CD4-positive, alpha-beta T cell treated with Interleukin-6 for 4 hours (primary cell): Measurements from ENCODE around the gene RBM20.
"Not testable (repeated sequence)": the region's sequence is repeated elsewhere in the genome, so short reads cannot be mapped to it uniquely, and the experiment has no call there.

Experiments used
- DNase-seq: peaks from one replicate; pipeline ENCODE4 v3.0.0-alpha.2; 2020; ENCODE audit warnings: mixed read lengths

Gene RBM20

DNA sequence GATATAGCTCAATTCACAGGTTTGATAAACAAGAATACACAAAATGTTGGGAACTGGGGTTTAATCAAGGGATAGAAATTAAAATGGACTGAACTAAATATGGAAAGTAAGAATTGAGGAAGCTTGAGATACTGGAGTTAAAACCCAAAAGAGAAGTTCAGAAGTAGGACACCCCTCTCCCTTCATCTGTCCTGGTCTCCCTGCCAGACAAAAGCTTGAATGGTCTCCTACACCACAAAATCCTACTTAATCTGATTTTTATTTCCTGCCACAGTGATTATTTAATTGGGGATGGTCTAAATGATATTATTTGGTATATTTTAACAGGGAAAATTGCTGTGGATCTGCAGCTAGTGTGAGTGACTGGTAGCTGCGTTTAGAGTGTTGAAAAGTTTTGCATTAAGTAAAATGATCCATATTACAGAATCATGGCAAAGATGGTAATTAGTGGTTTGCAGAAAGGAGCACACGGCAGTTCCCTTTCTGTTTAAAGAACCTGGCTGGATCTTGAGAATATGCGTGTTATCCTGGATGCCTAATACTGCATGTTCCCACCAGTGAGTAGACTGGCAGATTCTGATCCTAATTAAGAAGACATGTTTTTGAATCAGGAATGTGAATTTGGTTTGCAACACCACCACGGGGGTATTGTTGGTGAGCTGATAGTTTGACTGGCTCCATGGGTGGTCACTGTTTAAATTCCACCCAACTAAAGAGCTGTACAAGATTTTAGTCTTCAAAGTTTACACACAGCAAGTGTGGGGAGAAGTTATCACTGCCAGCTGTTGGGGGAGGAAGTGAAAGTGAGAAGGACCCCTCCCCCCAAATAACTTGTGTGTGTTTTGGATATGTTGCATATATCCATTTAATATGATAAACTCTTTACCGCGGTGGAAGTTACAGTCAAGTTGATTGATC lies 5.5 kb downstream of the RBM20 start:
- no peak for DNase-seq

- DNase-seq, result no peak
These were observed 6.1 kb downstream of the RBM20 start for GRCh38 chr10:110650265-110650668.

DNA sequence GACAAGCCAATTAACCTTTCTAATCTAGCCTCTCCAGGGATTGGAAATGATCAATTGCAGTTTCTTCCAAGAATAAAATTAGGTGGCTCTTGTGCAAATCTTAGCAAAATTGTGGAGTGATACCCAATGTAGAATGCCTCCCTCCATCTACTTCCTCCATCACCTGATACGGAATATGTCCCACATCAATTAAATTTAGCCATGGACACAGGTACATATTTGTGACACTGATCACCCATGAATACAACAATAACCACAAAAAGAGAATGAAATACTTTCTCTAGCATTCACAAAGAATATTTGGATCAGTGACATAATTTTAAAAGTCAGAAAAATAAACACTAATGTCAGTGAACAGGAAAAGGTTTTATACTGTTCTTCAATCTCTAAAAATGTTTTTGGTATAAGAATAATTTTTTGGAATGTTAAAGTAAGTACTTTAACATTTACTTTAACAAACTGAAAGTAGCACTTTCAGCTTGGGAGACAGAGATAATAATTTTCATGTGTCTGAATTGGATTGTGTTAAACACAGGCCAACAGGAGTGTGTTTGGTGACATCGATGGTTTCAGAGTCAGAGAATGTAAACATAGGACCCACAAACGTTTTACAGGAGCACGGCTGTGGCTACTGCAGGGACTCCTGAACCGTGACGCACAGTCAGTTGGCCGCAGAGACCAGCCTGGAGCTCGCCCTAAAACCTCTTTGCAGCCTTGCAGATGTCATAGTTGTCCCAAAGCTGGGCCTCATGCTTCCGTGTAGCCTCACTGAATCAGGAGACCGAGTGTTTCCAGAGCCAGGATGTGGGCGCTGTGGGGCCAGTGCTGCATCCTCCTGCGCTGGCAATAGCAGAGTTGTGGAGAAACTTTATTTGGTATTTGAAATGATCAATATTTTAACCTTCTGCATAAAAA lies 7.2 kb downstream of the RBM20 start:
- peak; percentile 16 for DNase-seq

DNA sequence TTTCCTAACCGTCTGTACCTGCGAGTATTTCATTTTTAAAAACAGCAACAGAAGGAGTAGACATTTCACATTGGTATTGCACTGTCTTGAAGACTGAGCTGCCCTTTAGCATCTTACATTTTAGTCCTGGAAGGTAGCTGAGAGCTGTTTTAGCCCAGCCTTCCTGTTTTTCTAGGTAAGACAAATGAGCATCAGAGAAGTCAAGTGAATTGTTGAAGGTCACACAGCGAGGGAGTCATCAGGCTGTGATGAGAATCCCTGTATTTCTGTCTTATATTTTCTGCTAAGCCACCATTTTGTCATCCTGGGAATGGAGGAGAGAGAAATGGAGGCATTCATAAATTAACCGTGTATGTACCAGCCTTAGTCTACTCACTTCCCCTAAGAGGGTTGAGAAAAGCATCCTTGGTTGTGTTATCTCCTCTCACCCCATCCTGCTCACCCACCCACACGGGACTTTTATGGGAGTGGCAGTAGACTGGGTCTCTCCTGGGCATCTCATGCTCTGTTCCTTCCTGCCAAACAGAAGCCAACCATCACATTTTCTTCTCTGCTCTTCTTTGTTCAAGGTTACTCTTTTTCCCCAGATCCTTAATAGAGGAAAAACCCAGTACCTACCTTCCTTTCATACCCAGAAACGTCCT lies 8.5 kb downstream of the RBM20 start:
- DNase-seq, result no peak

DNA sequence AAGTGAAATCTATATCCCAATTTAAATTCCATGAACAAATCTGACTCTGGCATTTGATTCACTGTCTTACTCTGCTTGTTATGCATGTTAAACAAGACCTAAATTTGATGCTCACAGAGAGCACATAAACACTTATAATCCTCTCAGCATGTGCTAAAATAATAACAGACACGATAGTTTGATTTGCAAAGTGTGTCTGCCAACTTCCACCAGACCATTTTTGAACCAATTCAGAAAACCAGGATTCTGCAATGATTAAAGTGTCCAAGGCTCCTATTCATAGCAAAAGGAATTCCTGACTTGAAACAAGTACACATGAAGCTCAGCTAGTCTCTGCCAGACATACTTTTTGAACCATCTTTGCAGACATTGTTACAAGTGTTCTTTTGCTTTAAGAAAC lies 11.2 kb downstream of the RBM20 start:
- DNase-seq, result no peak

DNA sequence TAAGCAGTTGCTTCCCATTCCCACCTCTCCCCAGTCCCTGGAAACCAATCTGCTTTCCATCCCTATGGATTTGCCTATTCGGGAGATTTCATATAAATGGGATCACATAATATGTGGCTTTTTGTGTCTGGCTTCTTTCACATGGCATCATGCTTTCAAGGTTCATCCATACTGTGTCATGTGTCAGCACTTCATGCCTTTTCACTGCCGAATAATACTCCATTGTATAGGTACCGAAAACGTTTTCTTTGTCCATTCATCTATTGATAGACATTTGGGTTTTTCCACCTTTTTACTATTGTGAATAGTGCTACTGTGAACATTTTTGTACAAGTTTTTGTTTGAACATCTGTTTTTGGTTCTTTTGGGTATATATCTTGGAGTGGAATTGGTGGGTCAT lies 12.5 kb downstream of the RBM20 start:
- no peak for DNase-seq

DNA sequence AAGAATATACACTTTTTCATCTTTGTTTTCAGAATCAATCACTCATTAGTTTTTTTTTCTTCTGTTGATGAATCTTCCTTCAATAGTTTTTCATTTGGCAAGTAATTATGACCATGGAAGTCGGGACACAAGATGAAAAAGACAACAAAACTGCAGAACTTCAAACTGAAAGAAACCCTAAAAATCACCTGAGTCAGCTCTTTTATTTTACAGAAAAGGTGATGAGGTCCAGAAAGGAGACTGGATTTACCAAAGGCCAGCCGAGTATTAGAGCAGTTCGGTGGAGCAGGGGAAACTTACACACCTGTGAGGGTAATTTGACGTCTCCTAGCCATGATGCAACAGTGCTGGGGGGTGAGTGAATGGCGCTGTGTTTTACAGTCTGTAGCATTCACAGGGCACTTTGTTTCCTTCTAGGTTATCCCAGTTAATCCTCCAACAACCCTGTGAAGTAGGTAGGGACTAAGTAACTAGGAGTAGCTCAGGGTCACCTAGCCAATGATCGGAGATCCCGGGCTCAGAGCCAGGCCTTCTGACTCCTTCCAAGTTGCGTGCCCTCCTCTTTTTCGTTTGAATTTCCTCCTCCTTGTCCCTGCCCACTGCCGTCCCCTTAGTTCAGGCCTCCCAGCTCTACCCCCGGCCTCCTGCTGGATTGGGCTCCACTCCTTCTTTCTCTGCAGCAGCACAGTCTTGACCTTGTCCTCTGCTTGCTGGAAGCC lies 14.0 kb downstream of the RBM20 start:
- no peak for DNase-seq

- DNase-seq, result no peak
These were observed 15.4 kb downstream of the RBM20 start for GRCh38 chr10:110659558-110659957.

- DNase-seq, result not testable (repeated sequence)
These were observed 16.2 kb downstream of the RBM20 start for GRCh38 chr10:110660289-110660688.

GRCh38 chr10:110661292-110661691 lies 17.2 kb downstream of the RBM20 start:
- DNase-seq, result no peak

GRCh38 chr10:110664483-110665420 lies 20.6 kb downstream of the RBM20 start:
- no peak for DNase-seq

GRCh38 chr10:110666259-110666658 lies 22.1 kb downstream of the RBM20 start:
- DNase-seq, result not testable (repeated sequence)

- no peak for DNase-seq
These were observed 22.5 kb downstream of the RBM20 start for GRCh38 chr10:110666673-110667072.

DNA sequence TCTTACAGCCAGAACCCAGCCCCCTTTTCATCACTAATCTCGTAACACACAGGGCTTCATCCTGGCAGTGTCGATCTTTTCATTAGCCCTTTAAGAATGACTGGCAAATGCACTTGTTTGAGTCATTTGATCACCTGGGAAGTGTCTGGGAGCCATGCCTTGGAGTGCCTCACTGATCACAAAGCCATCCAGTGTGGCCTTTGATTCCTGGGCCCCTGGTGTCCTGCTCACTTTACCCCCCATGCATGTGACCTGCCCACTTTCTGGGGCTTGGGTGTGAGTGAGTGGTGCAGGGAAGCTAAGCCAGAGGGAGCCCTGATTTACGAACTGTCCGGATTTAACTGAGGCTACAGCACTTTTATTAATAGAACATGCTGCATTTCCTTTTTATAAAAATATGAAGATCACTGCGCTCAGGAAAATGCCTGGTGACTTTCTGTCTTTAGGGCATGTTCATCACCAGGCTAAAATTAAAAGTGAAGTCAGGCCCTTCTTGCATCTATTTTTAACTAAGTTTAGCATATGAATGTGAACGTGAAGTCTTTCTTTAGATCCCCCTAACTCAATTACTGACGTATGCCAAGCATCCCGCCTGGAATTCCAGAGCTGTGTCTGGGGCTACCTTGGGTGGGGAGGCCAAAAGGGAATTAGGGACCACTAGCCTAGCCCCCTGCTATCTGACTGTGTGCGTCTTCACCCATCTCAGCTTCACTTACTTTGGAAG lies 23.6 kb downstream of the RBM20 start:
- DNase-seq, result no peak

DNA sequence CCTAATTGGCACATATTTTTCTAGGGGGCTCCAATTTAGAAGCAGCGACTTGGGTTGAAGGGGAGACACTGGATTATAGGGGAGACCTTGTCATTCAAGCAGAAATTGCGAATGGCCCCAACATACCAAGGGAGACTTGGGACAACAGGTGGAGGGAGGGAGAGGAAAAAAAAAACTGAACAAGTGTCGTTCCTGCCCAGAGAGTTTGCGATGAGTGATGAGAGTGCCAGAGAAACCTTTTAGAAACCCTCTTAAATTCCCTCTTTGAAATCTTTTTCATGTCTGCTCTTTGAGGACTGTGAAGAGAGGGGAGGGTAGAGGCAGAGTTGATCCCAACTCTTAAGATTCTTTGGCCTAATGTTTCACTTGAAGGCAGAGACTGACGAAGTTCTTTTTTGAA lies 24.3 kb downstream of the RBM20 start:
- no peak for DNase-seq

- DNase-seq, result no peak
These were observed 26.2 kb downstream of the RBM20 start for GRCh38 chr10:110670335-110670734.

- DNase-seq, result peak; percentile 69
These were observed 27.8 kb downstream of the RBM20 start for GRCh38 chr10:110671788-110672579.

GRCh38 chr10:110672580-110672919 lies 28.4 kb downstream of the RBM20 start:
- no peak for DNase-seq

DNA sequence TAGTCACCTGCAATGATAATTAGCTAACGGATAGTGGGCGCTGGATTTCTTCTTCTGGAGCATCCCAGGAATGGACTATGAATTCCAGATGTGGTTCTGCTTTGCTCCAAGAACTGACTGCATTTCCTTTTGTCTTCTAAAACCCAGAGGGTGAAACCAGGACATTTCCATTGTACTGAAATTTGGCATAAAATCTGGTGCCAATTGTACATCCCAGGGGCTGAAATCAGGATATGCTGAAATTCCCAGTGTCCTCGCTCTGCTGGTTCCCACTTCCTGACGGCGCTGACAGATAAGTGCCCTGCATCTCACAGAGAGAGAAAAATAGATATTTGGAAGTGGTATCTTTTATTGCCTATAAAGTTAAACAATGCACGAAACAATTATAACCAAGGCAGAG lies 31.9 kb downstream of the RBM20 start:
- no peak for DNase-seq
